Measurements from ENCODE around the gene LGR6.
A peak's percentile ranks its signal among the peaks of the same experiment; 100 is the strongest.
"Not testable (repeated sequence)": the region's sequence is repeated elsewhere in the genome, so short reads cannot be mapped to it uniquely, and the experiment has no call there.

The LGR6 gene

DNA sequence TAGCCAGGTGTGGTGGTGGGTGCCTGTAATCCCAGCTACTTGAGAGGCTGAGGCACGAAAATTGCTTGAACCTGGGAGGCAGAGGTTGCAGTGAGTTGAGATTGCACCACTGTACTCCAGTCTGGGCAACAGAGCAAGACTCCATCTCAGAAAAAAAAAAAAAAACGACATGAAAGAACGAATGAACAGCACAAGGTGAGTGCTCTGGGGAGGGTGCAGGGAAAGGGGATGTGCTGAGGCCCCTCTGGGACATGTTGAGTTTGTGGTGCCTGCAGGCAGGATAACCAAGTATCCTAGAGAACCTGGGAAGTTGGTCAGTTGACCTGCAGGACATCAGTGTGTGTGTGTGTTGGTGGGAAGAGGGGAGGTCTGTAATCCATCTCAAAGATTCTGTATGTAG lies 46.6 kb downstream of the LGR6 start:
- not testable (repeated sequence) for DNase-seq (ENCODE audit: low read depth, low spot score)

DNA sequence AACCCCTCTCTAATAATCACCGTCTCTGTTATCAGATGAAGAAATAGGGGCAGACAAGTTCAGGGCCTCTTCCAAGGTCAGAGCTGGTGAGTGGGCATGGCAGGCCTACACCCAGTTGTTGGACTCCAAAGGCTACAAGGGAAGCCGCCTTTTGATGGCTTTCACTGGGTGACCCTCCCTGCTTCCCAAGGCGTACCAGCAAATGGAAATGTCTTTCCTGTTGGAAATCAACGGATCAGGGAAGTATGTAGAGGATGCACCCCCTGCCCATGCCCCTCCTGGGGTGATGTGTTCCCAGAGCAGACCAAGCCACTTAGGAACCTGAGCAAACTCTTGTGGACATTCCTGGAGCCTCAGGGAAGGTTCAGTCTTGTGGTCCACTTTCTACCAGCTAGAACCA lies 47.4 kb downstream of the LGR6 start:
- DNase-seq (ENCODE audit: low read depth, low spot score) = no peak

DNA sequence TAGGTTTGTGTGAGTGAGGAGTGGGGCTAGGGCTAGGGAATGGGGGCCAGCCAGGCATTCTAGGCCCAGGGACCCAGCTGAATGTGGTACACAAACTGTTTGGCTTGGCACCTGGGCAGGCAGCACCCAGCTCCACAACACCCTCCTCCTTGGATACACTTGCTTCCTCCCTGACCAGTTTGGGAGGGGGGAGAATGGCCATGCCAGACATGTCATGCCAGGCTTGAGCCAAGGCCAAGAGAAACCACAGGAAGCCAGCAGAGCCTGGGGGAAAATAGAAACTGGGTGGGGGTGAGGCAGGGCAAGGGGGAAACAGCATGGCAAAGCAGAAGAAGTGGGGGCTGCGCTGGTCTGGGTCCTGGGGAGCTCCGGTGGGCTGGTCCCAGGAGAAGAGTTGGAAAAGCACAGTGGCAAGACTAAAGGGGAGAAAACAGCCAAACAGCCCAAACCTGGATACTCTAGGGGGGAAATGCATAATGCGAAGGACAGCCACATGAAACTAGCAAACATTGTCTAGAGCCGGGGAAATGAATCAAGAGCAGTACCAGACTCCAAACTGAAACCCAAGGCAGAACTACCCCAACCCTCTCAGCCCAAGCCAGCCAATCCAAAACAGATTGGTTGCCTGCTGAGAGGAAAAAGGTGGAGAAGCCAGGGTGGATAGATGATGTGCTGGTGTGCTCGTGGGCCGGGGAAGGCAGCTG lies 47.9 kb downstream of the LGR6 start:
- DNase-seq (ENCODE audit: low read depth, low spot score) = peak; percentile 60

DNA sequence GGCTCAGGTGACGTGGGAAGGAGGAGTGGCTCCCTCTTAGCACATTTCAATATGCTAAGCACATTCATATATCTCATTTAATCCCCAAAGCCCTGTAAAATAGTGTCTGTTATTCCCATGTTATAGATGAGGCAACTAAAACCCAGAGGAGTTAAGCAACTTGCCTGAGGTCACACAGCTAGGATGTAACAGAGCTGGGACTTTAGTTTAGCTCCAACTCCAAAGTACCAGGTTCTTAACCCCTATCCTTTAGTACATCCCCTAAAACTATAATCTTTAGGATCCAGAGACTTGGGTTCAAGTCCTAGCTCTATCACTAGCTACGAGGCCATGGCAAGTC lies 48.5 kb downstream of the LGR6 start:
- DNase-seq (ENCODE audit: low read depth, low spot score) = no peak

DNA sequence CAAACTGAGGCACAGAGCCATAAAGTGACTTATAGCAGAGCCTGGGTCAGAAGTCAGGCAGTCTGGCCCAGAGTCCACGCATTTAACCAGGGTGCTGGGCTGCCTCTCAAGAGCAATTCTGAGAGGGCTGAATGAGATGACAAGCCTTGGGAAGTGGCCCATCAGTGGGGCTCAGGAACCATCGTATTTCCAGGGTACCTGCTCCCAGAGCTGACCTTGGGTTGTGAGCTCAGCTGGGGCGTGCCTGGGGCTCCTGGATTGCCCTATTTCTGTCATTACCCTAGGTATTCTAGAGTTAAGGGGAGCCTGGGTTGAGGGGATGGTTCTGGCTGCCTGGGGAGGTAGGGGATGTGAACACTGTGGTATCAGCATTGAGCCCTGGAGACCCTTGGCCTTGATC lies 49.4 kb downstream of the LGR6 start:
- DNase-seq (ENCODE audit: low read depth, low spot score) = no peak

DNA sequence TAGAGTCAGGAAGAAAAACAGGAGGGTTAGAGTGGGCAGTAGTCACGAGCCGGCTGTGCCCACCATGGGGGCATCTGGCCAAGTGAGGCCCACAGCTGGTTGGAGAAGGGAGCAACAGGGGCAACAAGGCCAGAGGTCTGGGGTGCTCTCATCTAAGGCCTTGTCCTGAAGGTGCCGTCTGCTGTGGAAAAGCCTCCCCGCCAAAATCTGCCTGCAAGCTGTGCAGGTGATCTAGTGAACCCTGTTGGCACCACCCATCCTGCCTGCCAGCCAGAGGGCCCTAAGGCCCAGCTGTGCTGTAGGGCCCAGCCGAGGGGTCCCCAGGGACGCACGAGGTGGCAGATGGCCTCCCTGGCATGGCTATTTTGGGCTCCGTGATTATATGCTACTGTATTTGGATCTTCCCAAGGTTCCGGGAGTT lies 51.3 kb downstream of the LGR6 start:
- no peak for DNase-seq (ENCODE audit: low read depth, low spot score)

DNA sequence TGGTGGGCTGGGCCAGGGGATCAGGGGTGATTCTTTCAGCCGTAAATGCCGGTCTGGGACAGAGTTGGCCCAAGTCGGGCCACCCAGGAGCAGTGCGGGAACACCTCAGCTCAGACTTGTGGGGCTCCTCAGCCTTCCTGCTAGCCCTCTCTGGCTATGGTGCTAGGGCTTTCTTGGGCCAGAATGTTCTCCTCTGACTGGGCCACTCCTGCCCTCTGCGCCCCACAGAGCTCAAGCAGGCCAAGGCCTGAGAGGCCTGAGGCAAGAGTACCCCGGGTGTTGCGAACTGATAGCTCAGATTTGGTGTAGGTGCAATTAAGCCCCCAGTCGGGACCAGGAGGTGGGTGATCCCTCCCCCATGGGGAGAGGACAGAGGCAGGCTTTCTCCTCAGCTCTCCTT lies 51.8 kb downstream of the LGR6 start:
- no peak for DNase-seq (ENCODE audit: low read depth, low spot score)

DNA sequence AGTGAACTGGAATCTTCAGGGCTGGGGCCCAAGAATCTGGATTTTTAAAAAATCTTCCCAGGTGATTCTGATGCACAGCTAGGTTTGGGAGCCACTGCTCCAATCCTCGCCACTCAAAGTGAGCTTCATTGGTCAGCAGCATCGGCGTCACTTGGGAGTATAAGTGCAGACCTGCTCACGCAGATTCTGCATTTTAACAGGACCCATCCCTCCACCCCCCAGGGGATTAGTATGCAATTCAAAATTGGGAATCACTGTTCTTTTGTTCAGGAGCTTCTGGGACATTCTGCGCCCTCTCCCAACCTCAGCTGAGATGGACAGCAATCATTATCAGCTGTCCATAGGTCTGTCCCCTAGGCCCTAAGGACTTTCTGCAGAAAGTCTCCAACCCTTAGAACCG lies 53.5 kb downstream of the LGR6 start:
- DNase-seq (ENCODE audit: low read depth, low spot score) = no peak

DNA sequence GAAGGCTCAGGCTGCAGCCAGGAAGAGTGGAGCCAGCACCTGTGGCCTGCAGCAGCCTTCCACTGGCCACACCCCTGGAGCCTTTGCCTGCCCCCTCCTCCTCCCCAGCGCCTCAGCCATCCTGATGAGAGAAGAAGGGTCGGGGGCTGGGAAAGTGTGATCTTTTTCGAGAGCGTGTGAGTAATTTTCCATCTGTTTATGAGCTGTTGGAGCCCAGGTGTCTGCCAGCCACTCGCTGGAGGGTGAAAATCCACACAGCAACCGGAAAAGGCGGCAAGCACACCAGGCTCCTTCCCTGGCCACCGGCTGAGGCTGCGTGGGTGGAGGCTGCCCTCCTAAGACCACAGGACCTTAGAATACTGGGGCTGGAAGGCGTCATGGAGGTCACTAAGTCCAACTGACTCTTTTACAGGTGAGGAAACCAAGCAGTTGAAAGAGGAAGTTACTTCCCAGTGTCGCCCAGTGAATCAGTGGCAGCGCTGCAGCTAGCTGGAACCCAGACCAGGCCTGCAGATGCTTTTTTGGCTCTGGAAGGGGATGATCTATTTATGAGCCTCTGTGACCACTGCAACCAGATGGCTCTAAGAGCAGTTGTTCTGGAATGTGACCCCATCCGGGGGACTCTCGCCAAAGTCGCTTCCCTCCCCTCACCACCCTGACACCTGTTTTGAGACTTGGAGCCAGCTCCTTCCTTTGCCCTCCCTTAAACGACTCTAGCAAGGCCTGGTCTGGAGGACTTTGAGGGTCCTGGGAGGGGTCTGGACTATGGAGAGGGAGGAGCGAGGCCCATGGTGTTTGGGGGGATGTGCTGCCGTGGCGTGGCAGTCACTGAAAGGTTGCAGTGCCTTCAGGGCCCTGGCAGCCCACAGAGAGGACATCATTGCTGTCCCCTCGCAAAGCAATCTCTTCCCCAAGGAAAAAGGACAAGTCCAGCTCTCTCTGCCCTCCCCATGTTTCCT lies 54.5 kb downstream of the LGR6 start:
- DNase-seq (ENCODE audit: low read depth, low spot score) = no peak

DNA sequence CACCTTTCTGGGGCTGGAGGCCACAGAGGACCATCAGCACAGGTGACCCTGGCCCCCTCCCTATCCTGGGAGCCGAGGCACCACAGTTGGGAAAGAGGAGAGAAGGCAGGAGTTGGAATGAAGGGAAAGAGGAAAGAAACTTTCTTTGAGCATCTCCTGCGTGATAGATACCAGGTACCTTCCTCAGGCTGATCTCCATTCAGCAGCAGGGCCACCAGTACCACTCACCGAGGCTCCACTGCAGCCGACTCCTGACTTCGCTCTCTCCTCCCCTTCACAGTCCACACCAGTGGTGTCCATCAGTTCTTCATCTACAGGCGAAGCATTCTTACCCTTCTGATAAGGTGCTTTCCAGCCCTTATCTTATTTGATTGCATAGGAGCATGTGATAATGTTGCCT lies 55.3 kb downstream of the LGR6 start:
- no peak for DNase-seq (ENCODE audit: low read depth, low spot score)

DNA sequence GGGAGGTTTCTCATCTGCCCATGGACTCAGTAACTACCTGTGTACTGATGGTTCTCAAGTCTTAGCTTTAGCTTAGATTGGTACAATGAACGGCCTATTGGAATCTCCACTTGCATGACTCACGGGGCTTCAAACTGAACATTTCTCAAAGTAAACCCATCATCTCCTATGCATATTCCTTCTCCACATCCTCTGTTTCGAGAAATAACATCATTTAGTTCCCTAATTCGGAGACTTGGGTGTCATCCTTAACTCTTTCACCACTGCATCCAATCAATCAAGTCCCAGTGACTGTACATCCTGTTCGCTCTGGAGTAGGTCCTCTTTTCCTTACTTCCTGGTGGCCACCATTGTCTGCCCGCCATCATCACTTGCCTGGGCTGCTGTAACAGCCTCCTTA lies 55.8 kb downstream of the LGR6 start:
- peak; percentile 32 for DNase-seq (ENCODE audit: low read depth, low spot score)

DNA sequence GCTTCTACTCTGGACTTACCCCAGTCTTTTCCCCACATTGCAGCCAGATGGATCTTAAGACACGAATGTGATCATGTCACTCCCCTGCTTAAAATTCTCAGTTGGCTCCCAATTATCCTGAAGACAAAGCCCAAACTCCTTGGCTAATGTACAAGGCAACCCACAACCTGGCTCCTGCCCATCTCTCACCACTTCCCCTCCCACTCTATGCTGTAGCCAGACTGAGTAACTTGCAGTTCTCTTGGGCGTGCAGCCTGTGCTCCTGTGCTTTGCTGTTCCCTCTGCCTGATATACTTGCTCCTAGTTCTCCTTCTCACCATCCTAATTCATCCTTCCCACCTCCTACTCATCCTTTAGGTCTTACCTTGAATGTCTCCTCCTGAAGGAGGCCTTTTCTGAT lies 56.2 kb downstream of the LGR6 start:
- DNase-seq (ENCODE audit: low read depth, low spot score) = peak; percentile 83

DNA sequence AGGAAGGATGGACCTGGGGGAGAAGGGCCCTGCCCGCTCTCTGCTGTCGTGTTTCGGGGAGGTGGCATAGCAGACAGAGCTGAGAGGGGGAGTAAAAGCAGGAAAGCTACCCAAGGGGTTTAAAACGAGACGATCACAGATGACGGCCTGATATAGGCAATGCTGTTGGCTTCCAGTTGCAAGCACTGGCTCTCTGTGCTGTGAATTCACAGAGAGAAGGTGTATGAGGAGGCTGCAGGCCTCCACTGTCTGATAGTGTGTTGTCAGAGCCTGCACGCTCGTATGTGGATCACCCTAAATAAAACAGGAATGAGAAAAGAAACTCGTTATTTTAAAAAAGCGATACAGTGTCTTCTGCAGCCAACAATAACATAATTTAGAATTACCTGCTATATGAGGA lies 57.4 kb downstream of the LGR6 start:
- DNase-seq (ENCODE audit: low read depth, low spot score) = no peak

DNA sequence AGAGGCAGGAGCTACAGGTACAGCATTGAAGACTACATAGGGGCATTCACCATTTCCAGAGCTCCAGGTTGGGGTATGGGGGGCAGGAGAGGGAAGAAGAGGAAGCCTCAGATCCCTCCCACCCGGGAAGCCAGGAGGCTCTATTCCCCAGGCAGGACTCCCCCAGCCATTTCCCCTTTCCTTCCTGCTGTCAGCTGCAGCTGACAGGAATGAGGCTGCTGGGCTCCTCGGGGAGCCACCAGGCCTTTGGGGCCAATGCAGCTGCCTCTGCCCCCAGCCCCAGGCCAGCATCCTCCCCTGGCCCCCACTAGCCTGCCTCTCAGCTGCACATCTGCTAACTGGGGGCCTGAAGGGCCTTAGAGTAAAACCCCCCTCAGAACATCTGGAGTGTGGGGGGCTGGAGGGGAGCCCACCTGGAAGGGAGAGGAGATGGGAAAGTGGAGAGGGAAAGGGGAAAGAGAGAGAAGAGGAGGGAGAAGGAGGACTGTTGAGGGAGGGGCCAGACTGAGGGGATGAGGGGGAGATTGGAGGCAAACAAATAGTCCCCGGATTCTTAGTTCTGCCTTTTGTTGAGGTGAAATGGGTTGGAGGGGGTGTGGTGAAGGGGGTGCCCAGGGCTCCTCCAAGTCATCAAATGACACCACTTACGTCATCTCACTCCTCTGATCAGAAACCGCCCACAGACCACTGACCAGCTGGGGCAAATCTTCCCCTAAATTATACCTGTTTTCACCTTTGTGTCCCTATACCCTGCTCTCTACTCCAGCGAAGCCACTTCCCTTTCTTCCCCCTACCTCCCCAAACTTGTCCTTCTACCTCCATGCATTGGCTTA lies 58.0 kb downstream of the LGR6 start:
- DNase-seq (ENCODE audit: low read depth, low spot score) = no peak

DNA sequence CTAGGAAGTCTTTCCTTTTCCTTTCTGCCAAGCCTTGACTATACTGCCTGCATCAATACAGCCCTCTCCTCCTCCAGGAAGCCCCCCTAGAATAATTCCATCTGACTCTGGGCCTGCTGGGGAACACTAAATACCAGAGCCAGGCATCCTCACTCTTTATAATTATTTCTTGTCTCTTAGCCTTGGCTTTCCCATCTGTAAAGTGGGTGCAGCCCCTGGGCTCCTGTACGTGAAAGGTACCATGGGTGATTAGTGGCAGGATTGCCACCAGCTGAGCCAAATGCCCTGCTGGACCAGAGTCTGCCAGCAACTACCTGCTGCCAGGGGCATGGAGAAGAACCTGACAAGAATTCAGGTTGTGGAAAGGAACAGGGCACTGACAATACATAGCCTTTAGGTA lies 58.7 kb downstream of the LGR6 start:
- DNase-seq (ENCODE audit: low read depth, low spot score) = no peak

DNA sequence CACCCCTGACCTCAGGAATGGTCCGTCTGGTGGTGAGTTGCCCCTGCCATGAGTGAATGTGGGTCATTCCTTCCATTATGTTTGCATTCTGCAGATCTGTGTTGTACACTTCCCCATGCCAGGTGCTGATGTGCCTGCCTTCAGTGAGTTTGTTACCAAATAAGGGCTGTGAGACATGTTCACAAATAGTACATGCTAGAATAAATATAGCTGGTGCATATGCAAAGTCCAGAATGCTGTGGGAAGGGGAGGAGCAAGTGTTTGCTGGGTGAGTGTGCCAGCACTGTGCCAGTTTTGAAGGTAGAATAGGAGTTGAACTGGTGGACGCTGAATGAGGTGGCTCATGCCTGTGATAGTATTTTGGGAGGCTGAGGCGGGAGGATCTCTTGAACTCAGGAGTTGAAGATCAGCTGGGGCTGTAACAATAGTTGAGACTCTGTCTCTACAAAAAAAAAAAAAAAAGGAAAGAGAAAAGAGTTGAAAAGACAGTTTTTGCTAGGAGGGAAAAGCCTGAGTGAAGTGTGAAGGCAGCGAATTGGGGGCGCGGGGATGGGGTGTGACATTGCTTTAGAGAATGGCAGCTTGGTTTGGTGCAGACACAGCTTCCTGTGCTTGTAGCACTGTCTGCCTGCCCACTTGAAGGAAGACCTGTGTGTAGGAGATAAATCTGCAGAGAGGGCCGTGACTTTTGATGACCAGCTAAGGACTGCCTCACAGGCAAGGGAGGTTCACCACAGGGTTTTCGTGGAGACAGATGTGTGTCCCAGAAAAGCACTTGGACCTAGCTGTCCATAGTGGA lies 61.1 kb downstream of the LGR6 start:
- DNase-seq (ENCODE audit: low read depth, low spot score) = no peak

DNA sequence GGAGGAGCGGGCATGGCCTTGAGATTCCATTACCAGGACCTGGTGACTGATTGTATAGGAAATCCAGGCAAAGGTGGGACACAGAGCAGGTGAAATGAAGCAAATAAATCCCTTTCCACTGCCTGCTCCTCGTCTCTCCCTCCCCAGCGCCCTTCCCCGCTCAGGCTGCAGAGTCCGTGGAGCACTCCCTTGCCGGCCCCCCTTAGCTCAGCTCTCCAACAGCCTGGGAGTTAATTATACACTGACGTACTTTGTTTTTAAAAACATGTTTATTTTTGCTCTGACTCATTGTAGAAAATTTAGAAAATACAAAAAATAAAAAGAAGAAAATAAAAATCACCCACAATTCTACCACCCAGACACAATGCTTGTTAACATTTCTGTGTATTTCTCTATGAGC lies 61.7 kb downstream of the LGR6 start:
- peak; percentile 44 for DNase-seq (ENCODE audit: low read depth, low spot score)

DNA sequence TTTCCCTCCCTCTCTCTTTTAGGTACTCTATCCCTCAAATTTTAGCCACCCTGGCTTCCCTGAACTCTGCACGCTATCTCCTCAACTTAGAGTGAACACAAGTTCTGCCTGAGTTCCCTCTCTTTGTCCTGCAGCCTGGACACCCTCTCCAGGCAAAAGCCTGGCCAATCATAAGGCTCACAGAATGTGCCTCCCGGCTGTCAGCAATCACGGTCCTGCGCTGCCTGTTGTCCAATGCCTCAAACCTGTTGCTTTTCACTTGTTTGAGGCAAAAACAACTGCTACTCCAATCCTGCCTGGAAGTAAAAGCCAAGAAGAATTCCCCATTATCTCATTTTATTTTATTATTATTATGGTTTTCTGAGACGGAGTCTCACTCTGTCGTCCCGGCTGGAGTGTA lies 66.1 kb downstream of the LGR6 start:
- no peak for DNase-seq (ENCODE audit: low read depth, low spot score)

DNA sequence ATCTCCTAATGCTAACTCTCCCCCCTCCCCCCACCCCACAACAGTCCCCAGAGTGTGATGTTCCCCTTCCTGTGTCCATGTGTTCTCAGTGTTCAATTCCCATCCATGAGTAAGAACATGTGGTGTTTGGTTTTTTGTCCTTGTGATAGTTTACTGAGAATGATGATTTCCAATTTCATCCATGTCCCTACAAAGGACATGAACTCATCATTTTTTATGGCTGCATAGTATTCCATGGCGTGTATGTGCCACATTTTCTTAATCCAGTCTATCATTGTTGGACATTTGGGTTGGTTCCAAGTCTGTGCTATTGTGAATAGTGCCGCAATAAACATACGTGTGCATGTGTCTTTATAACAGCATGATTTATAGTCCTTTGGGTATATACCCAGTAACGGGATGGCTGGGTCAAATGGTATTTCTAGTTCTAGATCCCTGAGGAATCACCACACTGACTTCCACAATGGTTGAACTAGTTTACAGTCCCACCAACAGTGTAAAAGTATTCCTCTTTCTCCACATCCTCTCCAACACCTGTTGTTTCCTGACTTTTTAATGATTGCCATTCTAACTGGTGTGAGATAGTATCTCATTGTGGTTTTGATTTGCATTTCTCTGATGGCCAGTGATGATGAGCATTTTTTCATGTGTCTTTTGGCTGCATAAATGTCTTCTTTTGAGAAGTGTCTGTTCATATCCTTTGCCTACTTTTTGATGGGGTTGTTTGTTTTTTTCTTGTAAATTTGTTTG lies 67.8 kb downstream of the LGR6 start:
- DNase-seq (ENCODE audit: low read depth, low spot score) = not testable (repeated sequence)

DNA sequence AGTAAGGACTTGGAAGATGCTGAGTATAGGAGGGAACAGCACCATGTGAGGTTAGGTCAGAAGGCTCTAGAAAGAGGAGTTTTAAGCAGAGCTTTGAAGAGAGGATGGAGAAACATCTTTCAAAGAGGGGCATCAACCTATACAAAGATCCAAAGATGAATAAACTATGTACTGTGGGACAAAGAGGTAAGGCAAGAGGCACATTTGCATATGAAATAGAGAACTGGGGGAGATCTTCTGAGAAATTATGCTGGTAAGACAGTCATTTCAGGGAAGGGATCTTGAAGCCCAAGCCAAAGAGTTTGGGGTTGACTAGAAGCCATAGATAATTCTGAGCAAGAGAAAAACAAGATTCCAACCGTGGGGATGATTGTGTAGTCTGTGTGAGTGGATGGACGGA lies 70.0 kb downstream of the LGR6 start:
- no peak for DNase-seq (ENCODE audit: low read depth, low spot score)

DNA sequence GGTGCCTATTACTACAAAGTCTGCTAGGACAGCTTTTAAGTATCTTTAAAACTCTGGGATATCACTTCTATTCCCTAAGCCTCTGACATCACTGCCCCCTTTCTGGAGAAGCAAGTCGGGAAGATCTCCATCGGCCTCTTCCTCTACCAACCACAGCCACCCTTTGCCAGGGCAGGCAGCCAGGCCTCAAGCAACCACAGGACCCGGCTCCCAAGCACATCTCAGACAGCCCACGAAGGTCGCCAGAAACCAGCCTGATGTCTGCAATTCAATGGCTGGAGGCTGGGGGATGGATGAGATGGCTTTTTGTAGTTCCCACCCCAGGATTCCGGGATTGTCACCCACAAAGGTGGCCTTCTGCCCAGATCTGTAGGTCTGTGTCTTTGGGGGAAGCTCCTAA lies 70.7 kb downstream of the LGR6 start:
- peak; percentile 60 for DNase-seq (ENCODE audit: low read depth, low spot score)

All from astrocyte of the hippocampus (primary cell).